ENCODE measurements around the gene HTT.

Gene HTT

DNA sequence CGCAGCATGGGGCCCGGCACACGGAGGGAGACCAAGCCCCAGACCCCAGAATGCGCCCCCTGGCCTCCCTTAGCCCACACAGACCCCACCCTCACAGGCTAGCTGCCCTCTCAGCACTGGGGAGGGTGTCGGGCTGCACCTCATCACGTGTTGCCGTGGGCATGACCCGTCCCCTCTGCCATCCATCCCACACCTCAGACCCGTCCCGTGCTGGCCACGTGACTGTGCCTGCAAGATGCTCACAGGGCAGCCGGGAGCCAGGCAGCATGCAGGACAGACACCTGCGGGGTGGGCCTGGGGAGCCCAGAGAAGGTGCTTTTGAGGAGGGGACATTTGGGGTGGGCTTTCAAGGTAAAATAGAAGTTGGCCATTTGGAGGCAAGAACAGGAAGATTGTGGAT lies 179.3 kb downstream of the HTT start:
- no peak for DNase-seq

GRCh38 chr4:3254302-3255131 lies 180.0 kb downstream of the HTT start:
- DNase-seq: no peak

DNA sequence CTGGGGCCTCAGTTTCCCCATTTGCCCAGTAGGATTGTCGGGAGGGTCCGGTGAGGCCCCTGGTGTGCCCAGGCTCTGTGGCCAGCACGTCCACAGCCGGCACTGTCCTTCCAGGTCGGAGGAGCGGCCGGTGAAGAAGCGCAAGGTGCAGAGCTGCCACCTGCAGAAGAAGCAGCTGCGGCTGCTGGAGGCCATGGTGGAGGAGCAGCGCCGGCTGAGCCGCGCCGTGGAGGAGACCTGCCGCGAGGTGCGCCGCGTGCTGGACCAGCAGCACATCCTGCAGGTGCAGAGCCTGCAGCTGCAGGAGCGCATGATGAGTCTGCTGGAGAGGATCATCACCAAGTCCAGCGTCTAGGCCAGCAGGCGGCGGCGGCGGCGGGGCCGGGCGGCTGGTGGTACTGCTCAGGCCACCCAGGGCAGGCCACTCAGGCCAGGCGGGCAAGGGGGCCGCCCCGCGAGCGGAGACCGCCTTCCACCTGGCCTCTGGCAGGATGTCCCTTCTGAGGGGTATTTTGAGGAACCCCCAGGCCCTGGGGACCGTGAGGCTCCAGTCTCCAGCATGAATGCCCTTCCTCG lies 181.2 kb downstream of the HTT start:
- no peak for DNase-seq

DNA sequence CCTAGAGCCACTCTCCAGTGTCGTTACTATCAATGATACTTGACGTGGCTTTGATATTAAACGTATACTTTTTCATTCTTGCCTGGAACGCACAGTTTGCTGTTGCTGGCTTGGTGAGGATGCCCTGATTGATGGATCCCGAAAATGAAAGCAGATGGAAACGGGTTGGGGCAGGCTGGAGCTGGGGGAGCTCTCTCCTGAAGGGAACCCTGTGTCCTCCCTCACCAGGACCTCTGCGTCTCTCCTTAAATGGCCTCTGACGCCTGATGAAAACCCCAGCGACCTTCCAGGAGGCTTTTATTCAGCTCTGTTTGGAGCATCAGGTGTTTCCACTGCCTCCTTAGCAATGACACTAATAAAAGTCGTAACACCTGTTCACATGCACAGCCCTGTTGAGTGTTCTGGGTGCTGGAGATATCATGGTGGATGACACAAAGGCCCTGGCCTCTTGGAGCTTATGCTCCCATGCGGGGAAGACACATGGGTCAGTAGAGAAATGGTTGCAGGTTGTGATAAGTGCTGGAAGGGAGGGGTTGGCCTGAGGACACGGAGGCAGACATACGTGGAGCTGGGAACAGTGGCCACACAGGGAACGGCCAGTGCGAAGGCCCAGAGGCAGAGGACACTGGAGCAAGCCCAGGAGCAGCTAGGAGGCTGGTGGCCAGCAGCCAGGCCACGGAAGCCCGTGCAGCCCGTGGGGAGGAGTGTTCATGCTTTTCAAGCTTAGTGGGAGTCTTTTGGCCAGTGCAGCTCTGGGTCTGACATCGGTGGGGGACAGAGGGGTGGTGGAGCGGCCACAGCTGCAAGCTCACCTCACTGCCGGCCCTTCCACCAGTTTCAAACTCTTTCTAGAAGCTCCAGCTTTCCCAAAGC lies 182.0 kb downstream of the HTT start:
- DNase-seq: no peak

GRCh38 chr4:3257103-3257555 lies 182.6 kb downstream of the HTT start:
- no peak for DNase-seq

- no peak for DNase-seq
Observed at GRCh38 chr4:3257556-3258482, 183.3 kb downstream of the HTT start.

- no peak for DNase-seq
Observed at GRCh38 chr4:3261411-3262207, 187.1 kb downstream of the HTT start.

DNA sequence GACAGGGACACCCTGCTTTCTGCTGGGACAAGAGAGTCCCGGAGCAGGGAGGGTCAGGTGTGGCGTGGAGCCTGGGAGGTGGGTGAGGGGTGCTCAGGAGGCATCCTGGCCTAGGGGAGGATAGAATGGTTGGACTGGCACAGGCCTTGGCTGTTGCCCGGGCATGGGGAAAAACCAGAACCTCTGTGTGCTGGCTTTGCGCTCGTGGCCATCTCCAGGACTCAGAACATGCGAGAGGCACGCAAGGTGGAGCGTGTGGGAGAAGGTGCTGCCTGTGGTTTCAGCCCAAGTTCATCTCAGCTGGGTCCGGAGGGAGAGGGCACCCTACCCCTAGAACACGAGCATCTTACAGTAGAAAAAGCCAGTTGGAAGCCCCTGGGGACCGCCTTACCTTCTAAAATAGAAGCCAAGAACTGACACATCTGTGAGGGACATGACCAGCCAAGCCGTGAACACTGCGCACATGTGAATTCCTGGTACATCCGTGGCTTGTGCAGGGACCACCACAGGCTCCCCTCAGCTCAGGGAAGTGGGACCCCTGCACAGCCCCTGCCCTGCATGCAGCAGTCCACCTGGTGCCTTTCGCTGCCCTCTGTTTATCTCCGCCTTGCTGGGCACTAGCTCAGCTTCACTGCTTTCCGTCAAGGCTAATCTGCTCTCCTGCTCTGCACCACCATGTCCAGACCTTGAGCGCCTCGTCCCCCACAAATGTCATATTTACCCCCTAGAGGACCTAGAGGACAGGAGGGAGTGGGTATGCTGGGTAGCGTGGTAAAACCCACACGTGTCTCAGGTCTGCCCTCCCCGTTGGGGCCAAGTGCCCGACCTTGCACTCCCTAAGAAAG lies 187.9 kb downstream of the HTT start:
- no peak for DNase-seq

DNA sequence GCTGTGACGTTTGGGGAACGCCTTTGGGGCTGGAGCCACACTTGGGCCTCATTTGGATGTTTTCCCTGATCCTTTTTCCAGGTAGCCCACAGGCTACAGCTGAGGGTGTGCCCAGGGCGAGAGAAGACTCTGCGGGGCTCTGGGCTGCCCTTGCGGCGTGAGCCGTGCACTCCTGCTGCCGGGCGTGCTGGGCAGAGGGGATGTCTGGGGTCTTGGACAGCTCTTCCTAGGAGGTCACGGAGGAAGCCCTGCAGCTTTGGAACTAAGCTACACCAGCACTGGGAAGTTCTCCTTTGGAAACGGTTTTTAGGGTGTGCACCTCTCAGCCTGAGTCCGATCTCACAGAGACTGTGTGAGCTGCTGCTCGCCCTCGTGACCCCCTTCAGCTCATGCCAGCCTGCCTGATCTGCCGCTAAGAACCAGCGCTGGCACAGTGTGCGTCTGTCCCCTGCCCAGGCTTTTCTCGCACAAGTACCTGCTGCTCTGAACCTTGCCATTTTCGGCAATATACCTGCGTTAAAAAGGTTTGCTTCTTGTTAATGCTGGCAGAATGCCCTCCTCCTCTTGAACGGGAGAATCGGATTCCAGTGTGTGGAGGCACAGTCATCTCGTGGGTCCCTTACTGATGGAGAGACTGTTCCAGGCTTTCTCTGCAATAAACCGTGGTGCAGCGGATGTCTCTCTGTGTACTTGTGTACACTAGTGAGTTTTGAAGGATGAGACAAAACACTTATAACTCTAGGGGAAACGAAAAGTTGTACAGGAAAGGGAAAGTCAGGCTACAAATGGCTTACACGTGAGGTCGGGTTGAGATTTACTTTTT lies 188.8 kb downstream of the HTT start:
- no peak for DNase-seq

- DNase-seq: no peak
Observed at GRCh38 chr4:3263876-3264193, 189.4 kb downstream of the HTT start.

DNA sequence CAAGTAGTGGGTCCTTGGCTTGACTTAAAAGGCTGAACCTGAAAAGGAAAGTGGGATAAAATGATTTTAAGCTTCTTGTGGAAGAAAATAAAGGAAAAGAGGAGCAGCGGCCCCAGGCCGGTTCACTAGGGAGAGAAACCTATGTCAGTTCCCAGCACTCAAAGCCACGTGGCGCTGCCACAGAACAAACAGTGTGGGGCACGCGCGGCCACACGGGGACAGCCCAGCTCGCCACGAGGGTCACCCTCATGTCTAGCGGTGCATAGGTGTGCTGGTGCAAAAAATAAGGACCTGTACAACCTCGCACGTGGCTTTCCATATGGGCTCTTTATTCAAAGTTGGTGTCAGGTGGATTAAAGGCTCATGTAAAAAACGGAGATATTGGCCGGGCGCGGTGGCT lies 191.6 kb downstream of the HTT start:
- no peak for DNase-seq

GRCh38 chr4:3267576-3268394 lies 193.3 kb downstream of the HTT start:
- DNase-seq: no peak

GRCh38 chr4:3268395-3269104 lies 194.1 kb downstream of the HTT start:
- DNase-seq: no peak

GRCh38 chr4:3269105-3269927 lies 194.8 kb downstream of the HTT start:
- no peak for DNase-seq

GRCh38 chr4:3269991-3270611 lies 195.6 kb downstream of the HTT start:
- DNase-seq: no peak

- DNase-seq: no peak
Observed at GRCh38 chr4:3271131-3271530, 196.7 kb downstream of the HTT start.

DNA sequence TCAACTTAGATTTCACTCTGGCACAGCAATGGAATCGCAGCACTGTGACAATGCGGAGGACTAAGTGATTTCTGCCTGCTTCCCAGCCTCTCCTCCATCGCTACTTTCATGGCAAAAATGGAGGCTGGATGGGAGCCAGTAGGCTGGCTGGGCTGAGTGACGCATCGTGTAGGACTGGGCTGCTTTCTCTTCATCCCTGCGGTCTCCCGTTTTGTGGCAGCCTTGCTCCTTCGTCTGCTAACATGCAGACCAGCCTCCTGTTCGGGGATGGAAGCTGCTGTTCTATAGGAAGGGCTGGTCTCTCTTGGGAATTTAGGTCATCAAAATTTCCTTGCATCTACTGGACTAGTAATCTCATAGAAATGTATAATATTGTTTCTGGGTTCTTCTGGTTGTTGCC lies 202.5 kb downstream of the HTT start:
- no peak for DNase-seq
